Measurements from ENCODE around the gene PRDM15.

DNA sequence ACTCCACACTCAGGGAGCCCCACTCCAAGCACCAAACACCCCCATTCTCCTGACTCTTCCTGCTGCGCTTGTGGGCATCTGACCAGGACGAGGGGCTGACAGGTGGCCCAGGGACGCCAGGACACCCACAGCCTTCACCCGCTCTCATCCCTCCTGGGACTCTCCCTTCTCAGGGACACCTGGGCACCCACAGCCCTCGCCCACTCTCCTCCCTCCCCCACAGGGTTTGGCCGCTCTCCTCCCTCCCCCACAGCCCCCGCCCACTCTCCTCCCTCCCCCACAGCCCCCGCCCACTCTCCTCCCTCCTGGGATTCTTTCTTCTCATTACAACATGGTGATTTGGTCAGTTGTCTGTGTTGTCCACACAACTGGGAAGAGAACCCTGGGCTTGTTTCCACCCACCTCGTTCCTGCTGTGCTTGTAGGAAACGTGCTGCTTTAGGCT, 43.4 kb downstream of the PRDM15 start:
- TF ChIP-seq, protein P1, sequence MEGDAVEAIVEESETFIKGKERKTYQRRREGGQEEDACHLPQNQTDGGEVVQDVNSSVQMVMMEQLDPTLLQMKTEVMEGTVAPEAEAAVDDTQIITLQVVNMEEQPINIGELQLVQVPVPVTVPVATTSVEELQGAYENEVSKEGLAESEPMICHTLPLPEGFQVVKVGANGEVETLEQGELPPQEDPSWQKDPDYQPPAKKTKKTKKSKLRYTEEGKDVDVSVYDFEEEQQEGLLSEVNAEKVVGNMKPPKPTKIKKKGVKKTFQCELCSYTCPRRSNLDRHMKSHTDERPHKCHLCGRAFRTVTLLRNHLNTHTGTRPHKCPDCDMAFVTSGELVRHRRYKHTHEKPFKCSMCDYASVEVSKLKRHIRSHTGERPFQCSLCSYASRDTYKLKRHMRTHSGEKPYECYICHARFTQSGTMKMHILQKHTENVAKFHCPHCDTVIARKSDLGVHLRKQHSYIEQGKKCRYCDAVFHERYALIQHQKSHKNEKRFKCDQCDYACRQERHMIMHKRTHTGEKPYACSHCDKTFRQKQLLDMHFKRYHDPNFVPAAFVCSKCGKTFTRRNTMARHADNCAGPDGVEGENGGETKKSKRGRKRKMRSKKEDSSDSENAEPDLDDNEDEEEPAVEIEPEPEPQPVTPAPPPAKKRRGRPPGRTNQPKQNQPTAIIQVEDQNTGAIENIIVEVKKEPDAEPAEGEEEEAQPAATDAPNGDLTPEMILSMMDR (IDR thresholded peaks at IDR 0.05) = no peak
- no peak for TF ChIP-seq POLR2A (IDR thresholded peaks at IDR 0.05)
